ENCODE results near the gene STRIP2.

Gene STRIP2

GRCh38 chr7:129498021-129498420 lies 63.8 kb downstream of the STRIP2 start:
- no peak overlapping the region for H3K27ac ChIP-seq (ENCODE audit: low read length)
- peaks cover 18% of the 10 kb centered on the region for H3K4me1 ChIP-seq (ENCODE audit: insufficient read depth, low read length)
- DNase-seq: no peak
- H2AFZ ChIP-seq (ENCODE audit: low read depth, low read length): no peak overlapping the region
- H3K4me3 ChIP-seq (ENCODE audit: low read depth in 1 of 2, low read length in 2 of 2): no peak overlapping the region
- ATAC-seq (ENCODE audit: insufficient read depth, low read depth): no peak
- TF ChIP-seq CTCF (IDR thresholded peaks at IDR 0.05; ENCODE audit: borderline replicate concordance, extremely low read depth, low read length, poor library complexity, severe bottlenecking) (no peak), EZH2 (IDR thresholded peaks at IDR 0.05; ENCODE audit: borderline replicate concordance, low read depth, low read length, severe bottlenecking) (no peak)
- no peaks in the 10 kb centered on the region for H3K79me2 ChIP-seq (ENCODE audit: insufficient read depth, low read length)
- H3K9ac ChIP-seq (ENCODE audit: low read depth, low read length): no peak overlapping the region
- no peaks in the 10 kb centered on the region for H3K36me3 ChIP-seq (ENCODE audit: insufficient read depth, low read length)
- H4K20me1 ChIP-seq (ENCODE audit: insufficient read depth, low read length): no peaks in the 10 kb centered on the region
- no peak overlapping the region for H3K4me2 ChIP-seq (ENCODE audit: insufficient read depth, low read length)
- no peaks in the 10 kb centered on the region for H3K27me3 ChIP-seq (ENCODE audit: insufficient read depth, low read length, poor library complexity)
- H3K9me3 ChIP-seq (ENCODE audit: insufficient read depth, low read length, severe bottlenecking): no peaks in the 10 kb centered on the region

GRCh38 chr7:129499999-129500398 lies 65.8 kb downstream of the STRIP2 start:
- Histone ChIP-seq H3K4me1 (ENCODE audit: insufficient read depth, low read length) (peaks cover 18% of the 10 kb centered on the region), H3K4me3 (ENCODE audit: low read depth in 1 of 2, low read length in 2 of 2) (no peak overlapping the region), H3K27me3 (ENCODE audit: insufficient read depth, low read length, poor library complexity) (no peaks in the 10 kb centered on the region), H3K4me2 (ENCODE audit: insufficient read depth, low read length) (no peak overlapping the region), H3K36me3 (ENCODE audit: insufficient read depth, low read length) (no peaks in the 10 kb centered on the region), H4K20me1 (ENCODE audit: insufficient read depth, low read length) (no peaks in the 10 kb centered on the region), H2AFZ (ENCODE audit: low read depth, low read length) (no peak overlapping the region), H3K79me2 (ENCODE audit: insufficient read depth, low read length) (no peaks in the 10 kb centered on the region), H3K9ac (ENCODE audit: low read depth, low read length) (no peak overlapping the region), H3K9me3 (ENCODE audit: insufficient read depth, low read length, severe bottlenecking) (no peaks in the 10 kb centered on the region), H3K27ac (ENCODE audit: low read length) (no peak overlapping the region)
- DNase-seq (no peak), ATAC-seq (ENCODE audit: insufficient read depth, low read depth) (no peak)
- TF ChIP-seq EZH2 (IDR thresholded peaks at IDR 0.05; ENCODE audit: borderline replicate concordance, low read depth, low read length, severe bottlenecking) (no peak), CTCF (IDR thresholded peaks at IDR 0.05; ENCODE audit: borderline replicate concordance, extremely low read depth, low read length, poor library complexity, severe bottlenecking) (no peak)

GRCh38 chr7:129501760-129502707 lies 67.8 kb downstream of the STRIP2 start, which contains the start of gene SMKR1:
Gene SMKR1, plus strand, starts transcription at chr7:129502531. Its CDS starts 294 bp downstream, at chr7:129502825.
- Histone ChIP-seq H3K4me2 (ENCODE audit: insufficient read depth, low read length) (peak within 1 kb of the TSS; percentile 96), H3K9me3 (ENCODE audit: insufficient read depth, low read length, severe bottlenecking) (no peaks in the 10 kb centered on the region), H3K4me3 (ENCODE audit: low read depth in 1 of 2, low read length in 2 of 2) (peak within 1 kb of the TSS; percentile 18 to 65; a peak in 3 of 4 replicates), H3K79me2 (ENCODE audit: insufficient read depth, low read length) (no peaks in the 10 kb centered on the region), H3K27me3 (ENCODE audit: insufficient read depth, low read length, poor library complexity) (no peaks in the 10 kb centered on the region), H3K9ac (ENCODE audit: low read depth, low read length) (peak within 1 kb of the TSS; percentile 53), H3K4me1 (ENCODE audit: insufficient read depth, low read length) (peaks cover 18% of the 10 kb centered on the region), H4K20me1 (ENCODE audit: insufficient read depth, low read length) (no peaks in the 10 kb centered on the region), H2AFZ (ENCODE audit: low read depth, low read length) (peak within 1 kb of the TSS; percentile 82), H3K27ac (ENCODE audit: low read length) (0 out of 2 replicates have a peak within 1 kb of the TSS, but pooled peaks have one; percentile 12), H3K36me3 (ENCODE audit: insufficient read depth, low read length) (no peaks in the 10 kb centered on the region)
- no peak for TF ChIP-seq CTCF (IDR thresholded peaks at IDR 0.05; ENCODE audit: borderline replicate concordance, extremely low read depth, low read length, poor library complexity, severe bottlenecking)
- ATAC-seq (ENCODE audit: insufficient read depth, low read depth) (peak; percentile 98), DNase-seq (peak; percentile 91)
